GM18508 (cell line): ENCODE results near the gene APCDD1L.
A peak's percentile ranks its signal among the peaks of the same experiment; 100 is the strongest.

Source experiments
- ATAC-seq: cut with Tn5 transposase; IDR thresholded peaks from one replicate; pipeline ENCODE4 v1.9.1; 2021; ENCODE audit warnings: moderate number of reproducible peaks; ENCODE audit not compliant: insufficient read depth, unreplicated experiment

The APCDD1L gene

GRCh38 chr20:58469616-58470015 lies 45.6 kb downstream of the APCDD1L start:
- no peak for ATAC-seq

GRCh38 chr20:58467572-58468527 lies 47.3 kb downstream of the APCDD1L start:
- no peak for ATAC-seq

GRCh38 chr20:58466729-58467571 lies 48.2 kb downstream of the APCDD1L start:
- ATAC-seq = no peak

DNA sequence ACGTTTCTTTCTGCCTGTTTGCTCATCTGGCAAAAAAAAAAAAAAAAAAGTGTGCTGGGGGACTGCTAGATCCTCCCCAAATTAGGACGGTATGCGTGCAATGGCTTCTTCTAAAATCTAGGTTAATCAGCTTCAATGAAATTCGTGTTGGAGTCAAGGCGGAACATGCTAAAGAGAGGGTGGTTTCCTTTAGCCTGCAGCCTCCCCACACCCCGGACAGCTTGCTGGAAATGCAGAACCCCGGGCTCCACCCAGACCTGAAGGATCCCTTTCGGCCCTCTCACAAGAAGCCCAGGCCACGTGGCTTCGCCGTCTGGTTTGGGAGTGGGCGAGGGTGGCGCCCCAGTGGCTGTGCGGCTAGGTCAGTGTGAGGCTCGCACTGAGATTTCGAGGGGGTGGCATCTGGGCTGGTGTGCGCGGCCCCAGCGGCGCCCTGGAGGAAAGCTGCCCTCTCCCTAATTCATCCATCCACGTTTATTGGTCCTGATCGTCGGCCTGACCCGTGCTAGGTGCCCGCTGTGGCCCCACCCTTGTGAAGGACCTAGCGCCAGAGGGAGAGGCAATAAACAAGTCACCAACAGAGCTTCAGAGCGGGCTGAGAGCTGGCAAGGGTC lies 49.0 kb downstream of the APCDD1L start:
- no peak for ATAC-seq

- no peak for ATAC-seq
Observed at GRCh38 chr20:58464838-58465237, 50.4 kb downstream of the APCDD1L start.

DNA sequence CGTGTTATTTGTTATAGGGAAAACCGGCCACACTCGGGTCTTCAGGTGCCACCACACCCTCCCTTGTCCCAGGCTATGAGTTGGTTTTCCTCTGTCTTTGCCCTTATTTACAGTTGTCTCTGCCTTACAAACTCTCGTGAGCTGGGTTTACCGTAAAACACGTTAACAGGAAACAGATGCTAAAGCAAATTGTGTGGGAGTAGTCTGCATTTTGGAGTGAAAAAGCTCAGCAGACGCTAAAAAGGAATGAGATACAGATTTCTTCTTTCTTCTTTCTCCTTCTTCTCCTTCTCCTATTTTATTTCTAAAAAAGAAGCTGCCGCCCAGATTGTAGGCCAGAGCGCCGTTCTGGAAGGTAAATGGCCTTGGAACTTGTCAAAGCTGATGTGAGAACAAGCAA lies 51.9 kb downstream of the APCDD1L start:
- ATAC-seq = no peak

GRCh38 chr20:58461899-58462298 lies 53.3 kb downstream of the APCDD1L start:
- ATAC-seq = no peak

GRCh38 chr20:58461104-58461503 lies 54.1 kb downstream of the APCDD1L start:
- ATAC-seq = no peak

- ATAC-seq = peak; percentile 9
Observed at GRCh38 chr20:58459058-58459750, 56.0 kb downstream of the APCDD1L start.

- ATAC-seq = peak; percentile 87
Observed at GRCh38 chr20:58458342-58459057, 56.7 kb downstream of the APCDD1L start.

- ATAC-seq = no peak
Observed at GRCh38 chr20:58457083-58457695, 58.0 kb downstream of the APCDD1L start.

DNA sequence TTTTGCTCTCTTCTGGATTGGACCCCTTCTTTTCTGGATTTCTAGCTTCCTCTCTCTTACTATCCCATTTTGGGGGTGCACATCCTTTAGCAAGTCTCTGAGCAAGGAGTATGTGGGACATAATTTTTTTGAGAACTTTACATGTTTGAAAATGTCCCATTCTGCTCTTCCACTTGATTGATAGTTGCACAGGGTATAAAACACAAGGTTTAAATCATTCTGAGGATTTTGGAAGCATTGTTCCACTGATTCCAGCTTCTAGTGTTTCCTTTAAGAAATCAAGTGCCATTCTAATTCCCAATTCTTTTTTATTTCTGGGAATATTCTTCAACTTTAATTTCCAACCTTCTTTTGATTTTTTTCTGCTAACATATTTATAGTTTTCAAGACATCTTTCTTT lies 60.7 kb downstream of the APCDD1L start:
- no peak for ATAC-seq

DNA sequence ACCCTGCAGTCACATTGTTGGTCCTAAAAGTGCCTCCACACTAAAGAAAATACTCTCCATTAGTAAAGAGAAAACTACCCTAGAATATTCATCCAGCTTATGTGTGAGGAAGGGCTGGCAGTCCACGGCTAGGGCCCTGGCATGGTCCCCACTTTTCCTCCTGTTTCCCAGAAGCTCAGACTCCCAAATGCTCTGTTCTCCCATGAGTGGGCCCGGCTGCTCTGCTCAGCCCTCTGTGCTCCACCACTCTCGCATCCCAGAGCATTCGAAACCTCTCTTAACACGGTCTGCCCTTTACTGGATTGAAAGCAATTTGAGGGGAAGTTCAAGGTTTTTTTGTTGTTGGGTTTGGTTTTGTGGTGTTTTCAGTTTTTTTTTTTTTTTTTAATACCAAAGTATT lies 61.8 kb downstream of the APCDD1L start:
- no peak for ATAC-seq

DNA sequence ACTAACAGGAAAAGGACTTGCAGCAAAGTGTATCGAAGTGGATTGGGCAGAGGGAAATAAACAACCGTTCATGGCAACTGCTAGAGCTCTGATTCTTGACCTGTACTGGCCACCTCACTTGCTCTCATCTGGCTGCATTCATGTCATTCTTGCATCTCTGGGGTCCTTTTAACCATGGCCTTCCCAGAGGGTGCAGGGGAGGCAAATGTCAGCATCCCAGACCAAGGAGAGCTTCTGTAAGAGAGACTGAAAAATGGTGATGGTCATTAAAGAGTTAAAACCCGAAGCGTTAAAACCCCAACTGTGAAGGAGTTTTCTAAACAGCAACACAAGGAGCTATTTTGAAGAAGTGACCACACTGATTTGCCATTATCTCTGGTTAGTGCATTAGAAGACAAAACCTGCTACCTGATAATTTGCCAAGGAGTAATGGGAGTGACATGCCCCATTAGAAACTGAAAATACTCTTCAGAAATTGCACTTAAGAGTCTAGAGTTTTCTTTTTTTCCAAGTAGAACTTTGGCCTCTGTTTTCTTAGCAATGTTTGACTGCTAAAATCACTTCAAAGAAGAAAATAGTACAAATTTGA lies 62.4 kb downstream of the APCDD1L start:
- ATAC-seq = no peak

DNA sequence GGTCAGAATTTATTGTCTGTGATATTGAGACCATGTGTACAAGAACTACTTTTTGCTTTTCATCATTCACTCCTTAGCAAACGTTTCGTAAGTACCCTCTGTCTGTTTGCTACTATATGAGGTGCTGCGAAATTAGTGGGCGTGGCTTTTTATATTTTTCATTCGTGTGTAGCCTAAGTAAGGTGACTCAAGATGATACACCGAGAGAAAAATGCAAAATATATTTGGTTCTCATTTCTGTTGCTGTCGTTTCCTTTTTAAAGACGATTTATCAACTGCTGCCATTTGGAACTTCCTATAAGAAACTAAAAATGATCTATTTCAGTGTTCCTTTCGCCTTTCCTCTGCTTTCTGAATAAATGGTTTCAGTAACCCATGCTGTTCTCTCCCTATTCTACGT lies 64.9 kb downstream of the APCDD1L start:
- no peak for ATAC-seq

DNA sequence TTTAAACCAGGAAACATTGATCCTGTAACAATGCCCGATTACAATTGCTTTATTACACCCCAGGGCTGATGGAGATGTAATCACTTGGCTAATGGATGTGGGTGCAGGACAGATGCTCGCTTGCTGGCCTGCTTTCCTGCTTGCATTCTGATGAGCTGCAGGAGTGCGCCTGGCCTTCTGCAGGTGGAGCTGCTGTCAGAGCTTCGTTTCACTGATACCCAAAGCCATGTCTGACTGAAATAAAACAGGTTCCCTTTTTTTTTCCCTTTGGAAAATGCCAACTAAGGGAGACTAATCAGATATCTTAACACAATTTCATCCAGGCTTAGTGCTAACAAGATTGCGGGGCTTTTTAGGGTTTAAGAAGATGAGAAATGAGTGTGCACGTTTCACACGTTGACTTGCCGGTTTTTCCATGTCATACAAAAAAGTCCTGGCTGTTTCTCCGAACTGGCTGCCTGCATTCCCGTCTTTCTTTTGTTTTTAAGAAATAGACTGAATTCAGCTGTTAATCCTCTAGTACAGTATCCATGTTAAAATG lies 65.4 kb downstream of the APCDD1L start:
- ATAC-seq = no peak

DNA sequence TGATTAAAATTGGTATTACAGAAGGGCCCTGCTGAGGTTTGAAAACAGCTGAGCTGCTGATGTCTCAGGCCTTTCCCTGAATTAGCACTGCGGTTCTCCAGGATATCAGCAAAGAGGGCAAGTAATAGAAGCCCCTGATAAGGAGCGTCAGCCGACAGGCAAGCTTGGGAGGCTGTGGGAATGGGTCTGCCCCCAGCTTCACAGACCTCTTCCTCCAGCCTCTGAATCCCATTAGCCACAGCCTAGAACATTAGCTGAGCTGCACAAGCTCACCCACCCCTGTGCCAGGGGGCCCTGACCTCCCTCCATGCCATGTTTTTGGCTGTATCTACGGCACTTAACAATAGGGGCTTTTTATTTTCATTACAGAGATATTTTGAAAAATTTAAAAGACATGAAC lies 66.2 kb downstream of the APCDD1L start:
- ATAC-seq = no peak

- no peak for ATAC-seq
Observed at GRCh38 chr20:58447511-58448391, 67.4 kb downstream of the APCDD1L start.
